ENCODE data around the gene KCNK17.
A peak's percentile ranks its signal among the peaks of the same experiment; 100 is the strongest.
"Not testable (repeated sequence)": the region's sequence is repeated elsewhere in the genome, so short reads cannot be mapped to it uniquely, and the experiment has no call there.

KCNK17 gene

DNA sequence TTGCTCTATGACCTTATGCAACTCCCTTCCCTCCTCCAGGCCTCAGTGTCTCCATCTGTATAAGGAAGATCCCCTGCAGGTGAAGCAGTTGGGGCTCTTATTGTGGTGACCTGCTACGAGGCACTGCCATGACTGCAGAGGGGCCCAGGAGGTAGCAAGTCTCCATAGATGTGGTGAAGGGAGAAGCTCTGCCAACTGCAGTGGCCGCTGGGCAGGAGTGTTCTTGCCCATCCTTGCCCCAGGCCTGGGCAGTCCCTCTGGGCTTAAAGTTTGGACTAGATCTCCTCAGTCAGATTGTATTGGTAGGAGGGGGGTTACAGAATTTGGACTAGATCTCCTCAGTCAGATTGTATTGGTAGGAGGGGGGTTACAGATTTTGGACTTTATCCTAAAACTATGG lies 12.2 kb downstream of the KCNK17 start:
- DNase-seq (ENCODE audit: low spot score), result no peak

DNA sequence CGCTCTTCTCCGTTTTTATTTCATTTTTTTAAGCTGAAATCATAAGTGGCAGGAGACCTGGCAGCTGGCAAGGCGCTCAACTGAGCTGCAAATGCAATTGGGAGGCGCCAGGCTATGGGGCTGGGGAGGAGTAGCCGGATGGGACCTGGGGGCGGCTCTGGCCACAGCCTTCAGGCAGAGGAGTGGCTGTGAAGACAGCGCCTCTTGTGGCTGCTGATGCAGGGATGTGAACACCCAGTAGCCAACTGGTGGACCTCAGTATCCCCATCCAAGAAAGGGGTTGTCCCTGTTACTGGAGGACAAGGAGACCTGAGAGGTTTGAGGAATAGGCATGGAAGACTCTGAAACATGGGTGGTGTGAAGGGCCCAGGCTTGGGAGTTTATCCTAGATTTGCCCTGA lies 12.6 kb downstream of the KCNK17 start:
- DNase-seq (ENCODE audit: low spot score), result peak; percentile 44

DNA sequence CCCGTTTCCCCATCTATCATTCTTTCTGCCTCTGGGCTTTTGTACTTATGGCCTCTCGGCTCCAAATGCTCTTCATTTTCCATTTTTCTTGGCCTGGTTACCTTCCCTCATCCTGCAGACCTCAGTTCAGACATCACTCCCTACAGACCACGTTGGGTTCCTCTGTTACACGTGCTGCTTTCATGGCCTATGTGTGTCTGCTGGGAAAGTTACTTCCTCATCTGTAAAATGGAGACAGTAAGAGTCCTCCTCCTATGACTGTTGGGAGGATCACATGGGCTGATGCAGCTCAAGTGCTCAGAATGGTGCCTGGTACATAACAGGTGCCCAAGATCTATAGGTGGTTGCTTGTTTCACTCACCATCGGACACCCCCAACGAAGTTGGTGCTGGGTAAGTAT lies 13.5 kb downstream of the KCNK17 start:
- DNase-seq (ENCODE audit: low spot score), result no peak

DNA sequence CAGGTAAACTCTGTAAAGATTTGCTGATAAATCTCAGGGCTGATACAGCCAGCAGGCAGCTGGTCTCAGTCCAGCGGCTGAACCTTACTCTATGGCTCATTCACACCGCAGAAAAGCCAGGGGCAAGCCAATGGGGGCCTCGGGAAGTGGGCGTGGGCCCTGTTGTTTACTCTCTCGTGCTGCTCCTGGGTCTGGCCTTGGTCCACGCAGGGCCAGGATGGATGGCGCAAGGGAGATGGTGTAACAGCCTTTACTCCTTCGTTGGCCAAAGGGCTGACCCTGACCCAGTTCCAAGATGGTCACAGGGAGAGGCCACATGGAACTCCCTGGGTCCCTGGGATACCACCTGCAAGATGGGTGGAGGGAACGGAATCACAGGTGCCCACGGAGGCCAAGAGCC lies 16.2 kb downstream of the KCNK17 start:
- no peak for DNase-seq (ENCODE audit: low spot score)

DNA sequence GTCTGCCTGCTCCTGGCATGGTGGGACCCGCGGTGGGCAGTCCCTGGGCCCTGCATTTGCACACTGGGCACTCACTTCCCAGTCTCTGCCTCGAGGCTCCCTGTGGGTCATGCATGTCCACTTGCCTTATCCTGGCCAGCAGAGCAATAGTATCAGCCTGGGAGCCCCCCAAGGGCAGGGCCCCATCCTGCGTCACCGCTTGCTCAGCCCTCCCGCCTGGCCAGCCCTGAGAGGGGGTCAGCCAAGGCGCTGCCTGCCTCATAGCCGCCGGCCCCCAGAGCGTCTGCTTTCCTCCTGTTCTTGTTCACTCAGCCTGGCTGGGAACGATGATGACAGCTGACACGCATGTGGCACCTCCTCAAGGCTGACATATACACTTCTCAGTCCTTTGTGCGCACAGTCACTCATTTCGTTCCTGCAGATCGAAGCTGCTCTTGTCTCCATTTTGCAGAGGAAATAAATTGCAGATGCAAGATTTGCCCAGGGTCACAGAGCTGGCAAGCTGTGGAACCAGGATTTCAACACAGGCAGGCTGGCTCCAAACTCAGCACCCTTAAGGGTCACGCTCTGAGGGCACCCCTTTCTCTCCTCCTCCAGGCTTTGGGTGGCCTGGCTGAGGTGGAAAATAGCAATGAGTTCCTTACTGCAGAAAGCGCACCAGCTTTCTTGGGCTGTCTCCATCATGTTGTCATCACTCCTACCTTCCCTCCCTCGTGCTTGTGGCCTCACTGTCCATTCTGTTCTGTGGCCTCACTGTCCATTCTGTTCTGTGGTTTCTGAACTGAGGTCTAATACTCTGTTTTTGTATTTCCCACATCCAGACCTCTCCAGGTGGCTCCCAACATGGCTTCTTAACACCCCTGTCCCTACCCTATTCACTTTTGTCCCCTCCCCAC lies 17.2 kb downstream of the KCNK17 start:
- no peak for DNase-seq (ENCODE audit: low spot score)

DNA sequence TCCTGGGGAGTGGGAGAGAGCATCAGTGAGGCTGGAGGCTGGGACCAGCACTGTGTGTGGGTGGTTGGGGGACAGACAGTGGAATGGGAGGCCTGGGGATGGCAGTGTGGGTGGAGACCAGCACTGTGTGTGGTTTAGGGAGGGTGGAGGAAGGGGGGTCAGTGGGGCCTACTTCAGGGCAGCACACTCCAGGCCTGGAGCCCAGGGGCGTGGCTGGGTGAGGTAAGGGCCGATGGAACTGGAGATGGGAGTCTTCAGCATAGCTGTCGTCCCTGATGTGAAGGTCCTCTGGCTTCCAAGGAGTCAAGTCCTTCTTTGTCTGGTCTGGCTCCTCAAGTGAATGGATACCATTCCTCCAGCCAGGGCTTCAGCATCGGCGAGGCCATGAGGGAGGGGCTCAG lies 18.6 kb downstream of the KCNK17 start:
- DNase-seq (ENCODE audit: low spot score), result no peak

DNA sequence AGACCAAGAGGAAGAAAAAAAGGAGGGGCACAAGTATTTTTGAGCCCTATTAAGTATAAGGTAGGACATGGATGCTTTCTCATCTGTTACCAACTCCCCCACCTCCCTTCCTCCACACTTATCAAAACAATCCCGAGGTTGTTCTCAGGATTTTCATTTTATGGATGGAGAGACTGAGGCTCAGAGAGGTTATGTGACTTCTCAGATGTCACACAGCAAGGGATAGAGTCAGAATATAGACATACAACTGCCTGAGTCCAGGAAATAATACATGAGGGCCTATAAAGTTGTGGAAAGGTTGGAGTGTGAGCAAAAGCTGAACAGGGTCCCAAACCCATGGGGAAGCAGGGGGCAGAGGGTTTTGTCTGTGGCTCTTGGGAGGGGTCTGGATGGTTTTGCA lies 19.3 kb downstream of the KCNK17 start:
- no peak for DNase-seq (ENCODE audit: low spot score)

DNA sequence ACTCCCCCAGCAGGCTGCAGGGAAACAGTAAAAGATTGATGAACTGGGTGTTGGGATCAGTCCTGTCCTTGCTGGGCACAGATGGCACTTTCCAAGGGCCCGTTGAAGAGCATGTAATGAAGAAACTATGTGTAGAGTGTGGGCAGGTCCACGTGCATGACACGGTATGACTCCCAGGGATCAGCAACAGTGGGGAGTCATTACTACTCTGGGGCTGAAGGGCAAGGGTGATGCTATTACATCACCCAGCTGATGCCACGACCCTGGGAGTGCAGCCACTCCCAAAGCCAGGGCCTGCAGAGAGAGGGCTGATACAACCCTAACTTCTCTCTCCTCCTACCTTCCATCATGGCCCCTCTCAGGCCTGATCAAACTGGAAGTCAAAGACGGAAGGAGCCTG lies 20.1 kb downstream of the KCNK17 start:
- no peak for DNase-seq (ENCODE audit: low spot score)

DNA sequence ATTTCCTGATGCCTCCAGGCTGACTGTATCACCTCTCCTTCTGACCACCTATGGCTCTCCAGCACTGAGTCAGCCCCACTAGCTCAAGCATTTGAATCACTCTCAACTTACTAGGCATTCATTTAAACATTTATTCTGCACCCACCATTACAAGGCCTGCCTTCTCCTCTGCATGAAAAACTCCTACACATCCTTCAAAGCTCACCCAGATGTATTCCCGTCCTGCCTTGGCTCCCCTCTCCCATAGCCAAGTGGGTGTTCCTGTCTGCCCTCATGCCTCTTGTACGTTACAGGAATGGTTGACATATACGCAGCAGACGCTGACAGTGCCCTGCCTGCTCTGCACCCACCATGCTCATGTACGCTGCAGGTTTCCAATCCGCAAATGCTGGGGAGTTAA lies 21.6 kb downstream of the KCNK17 start:
- DNase-seq (ENCODE audit: low spot score), result no peak

DNA sequence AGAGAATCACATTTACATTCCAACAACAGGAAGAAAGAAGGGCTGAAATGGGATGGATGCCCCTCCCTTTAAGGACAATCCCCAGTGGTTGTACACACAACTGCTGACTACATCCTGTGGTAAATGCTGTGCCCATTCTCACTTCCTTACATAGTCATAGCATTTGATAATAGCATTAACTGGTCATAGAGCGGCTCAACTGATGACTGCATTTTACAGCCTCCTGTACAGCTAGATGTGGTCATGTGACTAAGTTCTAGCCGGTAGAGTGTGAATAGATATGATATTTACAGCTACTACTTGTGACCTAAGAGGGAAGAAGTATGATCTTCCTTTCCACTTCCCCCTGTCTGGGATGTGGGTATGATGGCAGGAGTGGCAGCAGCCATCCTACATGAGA lies 24.7 kb downstream of the KCNK17 start:
- no peak for DNase-seq (ENCODE audit: low spot score)

DNA sequence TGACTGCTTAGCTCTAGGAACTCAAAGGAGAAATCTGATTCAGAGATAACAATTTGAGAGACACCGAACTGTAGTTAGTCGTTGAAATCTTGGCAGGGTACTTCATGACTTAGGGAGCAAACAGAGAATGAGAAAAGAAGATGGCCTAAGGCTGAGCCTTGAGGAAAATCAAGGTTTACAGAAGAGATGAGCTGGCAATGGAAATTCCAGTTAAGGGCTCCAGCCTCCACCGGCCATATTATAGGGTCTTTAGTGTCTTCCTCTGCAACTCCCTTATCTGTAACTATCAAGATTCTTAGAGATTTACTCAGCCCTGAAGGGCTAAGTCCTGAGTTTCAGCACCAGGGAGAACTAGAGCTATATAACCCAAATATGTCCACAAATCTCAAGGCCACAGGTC lies 26.6 kb downstream of the KCNK17 start:
- DNase-seq (ENCODE audit: low spot score), result no peak

DNA sequence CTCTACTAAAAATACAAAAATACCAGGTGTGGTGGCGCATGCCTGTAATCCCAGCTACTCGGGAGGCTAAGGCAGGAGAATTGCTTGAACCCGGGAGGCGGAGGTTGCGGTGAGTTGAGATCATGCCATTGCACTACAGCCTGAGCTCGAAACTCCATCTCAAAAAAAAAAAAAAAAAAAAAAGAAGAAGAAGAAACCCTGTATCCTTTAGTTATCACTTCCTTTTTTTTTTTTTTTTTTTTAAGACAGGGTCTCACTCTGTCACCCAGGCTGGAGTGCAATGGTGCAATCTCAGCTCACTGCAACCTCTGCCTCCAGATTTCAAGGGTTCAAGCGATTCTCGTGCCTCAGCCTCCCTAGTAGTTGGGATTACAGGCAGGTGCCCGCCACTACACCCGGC lies 27.6 kb downstream of the KCNK17 start:
- DNase-seq (ENCODE audit: low spot score), result not testable (repeated sequence)

DNA sequence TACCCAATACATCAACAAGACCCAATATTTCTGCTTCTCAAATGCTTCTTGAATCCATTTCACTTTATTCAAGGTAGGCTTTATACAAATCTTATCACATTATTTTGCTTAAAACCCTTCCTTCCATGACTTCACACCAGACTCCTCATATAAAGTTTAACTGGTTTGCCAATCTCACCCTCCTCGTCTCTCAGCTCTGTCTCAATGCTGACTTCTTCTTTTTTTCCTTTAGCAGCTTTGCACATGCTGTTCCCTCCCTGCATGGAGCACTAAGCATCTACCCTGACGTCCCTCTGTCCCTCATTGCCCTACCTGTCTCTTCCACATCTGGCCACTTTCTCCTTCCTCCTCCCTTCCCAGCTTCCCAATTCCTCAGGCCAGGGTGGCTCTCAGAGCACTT lies 31.4 kb downstream of the KCNK17 start:
- no peak for DNase-seq (ENCODE audit: low spot score)

DNA sequence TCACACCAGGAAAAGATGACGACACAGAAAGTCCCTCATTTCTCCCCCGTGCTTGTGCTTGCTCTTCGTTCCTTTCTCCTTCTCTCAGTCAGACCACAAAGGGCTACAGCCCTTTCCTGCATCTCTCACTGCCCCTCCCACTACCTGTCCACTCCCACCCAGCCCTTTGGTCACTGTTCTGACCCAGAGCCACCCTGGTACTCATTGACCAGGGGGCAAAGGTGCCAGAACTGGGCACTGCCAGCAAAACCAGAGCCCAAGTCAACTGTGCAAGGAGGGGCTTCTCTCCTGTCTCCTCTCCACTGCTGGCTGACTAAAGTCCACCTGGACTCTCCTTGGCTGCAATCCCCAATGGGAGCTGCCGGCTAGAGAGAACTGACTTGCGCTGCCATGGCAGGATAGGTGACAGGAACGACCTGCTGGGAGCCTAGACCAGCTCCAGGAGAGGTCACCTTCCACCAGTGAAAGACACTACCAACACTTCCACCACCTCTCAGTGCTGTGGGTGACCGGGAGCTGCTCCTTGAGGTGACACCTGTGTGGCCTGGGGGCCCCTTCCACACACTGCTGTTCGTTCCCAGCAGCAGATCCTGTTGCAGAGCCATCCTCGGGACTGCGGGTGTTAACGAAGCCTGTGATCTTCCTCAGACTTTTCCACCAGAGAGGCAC lies 32.8 kb downstream of the KCNK17 start:
- DNase-seq (ENCODE audit: low spot score), result no peak

DNA sequence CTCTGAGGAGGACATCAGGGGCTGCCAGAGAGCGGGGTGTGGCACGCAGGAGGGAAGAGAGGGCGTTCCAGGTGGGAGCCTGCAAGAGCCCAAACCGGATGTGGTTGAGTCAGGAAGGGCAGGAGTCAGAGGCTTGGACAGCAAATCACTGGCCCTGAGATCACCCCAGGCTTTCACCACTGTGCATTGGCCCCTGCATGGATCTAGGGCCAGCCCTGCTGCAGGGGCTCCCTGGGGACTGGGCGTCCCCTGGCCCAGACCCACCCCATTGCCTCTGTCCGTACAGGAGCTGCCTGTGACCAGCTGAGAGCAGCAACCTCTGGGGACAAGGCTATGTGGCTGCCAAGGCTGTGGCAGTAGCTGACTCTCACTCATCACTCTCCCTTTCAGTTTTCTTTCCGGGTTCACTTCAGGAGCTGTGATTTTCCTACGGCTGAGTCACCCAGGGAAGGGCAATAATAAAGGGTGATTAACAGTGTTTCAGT lies 33.9 kb downstream of the KCNK17 start:
- DNase-seq (ENCODE audit: low spot score), result peak; percentile 24

DNA sequence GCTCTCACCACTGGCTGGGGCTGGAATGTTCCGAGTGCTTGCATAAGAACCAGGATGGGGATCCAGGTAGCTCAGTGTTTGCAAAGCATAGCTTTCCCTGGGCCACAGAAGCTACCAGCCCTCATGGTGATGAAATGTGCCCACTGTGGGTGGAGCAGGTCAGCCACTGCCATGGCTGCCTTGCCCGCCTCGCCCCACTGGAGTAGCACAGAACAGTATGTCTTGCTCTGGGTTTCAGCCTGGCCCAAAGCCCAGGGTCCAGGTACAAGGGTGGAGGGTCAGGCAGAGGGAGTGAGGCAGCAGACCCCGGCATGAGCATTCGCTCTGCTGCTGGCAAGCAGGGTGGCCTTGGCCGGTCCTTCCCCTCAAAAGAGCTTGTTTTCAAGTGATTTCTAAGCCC lies 34.7 kb downstream of the KCNK17 start:
- DNase-seq (ENCODE audit: low spot score), result no peak

DNA sequence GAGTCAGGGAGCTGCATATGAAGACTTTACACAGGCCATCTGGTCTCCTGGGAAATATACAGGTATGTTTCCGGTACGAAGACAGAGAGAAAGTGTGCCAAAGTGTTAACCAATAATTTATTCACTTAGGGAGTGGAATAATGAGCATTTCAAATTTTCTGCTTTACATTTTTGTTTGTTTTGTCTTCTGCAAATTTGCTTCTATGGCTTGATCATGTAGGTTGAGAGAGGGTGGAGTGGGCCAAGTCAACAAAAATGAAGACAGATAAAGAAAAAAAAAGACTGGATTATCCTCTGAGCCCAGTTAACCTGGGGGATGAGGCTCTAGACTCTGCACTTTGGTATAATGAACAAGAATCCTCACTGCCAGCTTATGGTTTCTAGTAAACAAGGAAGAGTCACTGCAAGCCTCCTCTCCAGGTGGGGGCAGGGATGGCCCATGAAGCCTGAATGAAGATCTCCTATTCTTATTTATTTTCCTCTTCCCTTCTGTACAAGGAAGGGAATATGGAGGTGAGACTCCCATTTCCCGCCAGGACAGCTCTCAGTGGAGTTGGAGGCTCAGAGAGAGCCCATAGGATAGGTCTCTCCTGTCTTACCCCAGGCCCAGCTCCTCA lies 37.7 kb downstream of the KCNK17 start:
- DNase-seq (ENCODE audit: low spot score), result no peak

DNA sequence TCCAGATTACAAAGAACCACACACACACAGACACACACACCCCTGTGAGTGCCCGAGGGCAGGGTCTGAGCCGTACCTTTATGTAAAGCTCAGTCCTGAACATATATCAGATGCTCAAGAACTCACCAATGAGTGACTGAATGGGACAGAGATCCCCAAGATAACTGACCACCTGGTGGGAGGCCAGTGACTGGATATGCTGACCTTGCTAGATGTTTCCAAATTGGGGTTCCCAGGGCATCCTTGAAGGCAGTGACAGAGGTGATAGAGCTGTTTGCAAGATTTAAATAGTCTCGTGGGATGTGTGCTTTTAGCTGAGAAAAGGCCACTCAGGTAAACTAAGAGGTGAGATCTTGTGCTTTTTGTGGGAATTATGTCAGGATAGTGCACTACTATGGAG lies 39.3 kb downstream of the KCNK17 start:
- DNase-seq (ENCODE audit: low spot score), result no peak

DNA sequence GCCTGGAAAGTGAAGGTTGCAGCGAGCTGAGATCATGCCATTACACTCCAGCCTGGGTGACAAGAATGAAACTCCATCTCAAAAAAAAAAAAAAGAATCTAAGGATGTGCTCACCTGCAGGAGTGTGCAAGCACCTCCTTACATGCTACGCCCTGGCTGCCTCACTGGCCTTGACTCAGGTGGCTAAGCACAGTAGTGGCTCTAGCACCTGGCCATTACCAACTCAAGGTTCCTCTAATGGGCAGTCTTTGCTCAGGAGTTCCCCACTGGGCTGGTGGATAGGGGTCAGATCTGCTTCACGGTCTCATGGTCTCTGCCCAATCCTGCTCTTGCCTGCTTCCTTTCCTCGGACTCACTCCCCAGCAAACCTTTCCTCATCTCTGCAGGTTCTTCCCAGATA lies 39.7 kb downstream of the KCNK17 start:
- DNase-seq (ENCODE audit: low spot score), result no peak

DNA sequence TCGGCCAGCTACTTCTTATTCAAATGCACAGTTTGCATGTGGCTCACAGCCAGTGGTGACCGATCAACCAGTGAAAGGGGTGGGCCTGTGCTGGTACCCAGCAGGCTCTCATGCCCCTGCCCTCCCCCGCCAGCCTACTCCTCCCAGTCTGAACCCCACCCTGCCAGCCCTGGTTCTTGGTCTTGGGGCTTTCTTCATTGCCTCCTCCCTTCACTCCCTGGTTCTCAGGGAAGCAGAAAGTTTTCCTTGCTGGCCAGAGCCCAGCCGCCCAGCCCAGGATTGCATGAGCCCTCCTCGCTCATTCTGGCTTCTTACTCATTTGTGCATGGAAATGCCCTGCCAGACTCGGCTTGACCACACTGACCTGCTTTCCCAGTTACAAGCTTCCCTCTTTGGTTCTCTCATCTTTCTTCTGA lies 40.8 kb downstream of the KCNK17 start:
- DNase-seq (ENCODE audit: low spot score), result no peak

DNA sequence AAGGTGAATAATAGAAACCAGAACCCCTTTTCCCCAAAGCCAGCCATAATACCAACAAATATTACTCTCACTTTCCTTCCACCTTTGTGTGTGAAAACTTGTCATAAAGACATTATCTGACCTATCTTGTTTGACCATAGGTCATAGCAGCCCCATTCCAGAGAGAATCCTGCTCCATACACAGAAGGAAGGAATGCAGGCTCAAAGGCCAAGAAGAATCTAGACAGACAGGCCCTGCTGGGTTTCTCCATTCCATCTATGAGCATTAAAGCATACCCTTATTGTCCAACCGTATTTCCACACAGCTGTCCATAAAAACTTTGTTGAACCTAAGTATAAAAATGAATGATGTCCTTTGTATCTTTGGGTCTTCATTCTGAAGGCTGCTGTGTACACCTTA lies 44.3 kb downstream of the KCNK17 start:
- no peak for DNase-seq (ENCODE audit: low spot score)

DNA sequence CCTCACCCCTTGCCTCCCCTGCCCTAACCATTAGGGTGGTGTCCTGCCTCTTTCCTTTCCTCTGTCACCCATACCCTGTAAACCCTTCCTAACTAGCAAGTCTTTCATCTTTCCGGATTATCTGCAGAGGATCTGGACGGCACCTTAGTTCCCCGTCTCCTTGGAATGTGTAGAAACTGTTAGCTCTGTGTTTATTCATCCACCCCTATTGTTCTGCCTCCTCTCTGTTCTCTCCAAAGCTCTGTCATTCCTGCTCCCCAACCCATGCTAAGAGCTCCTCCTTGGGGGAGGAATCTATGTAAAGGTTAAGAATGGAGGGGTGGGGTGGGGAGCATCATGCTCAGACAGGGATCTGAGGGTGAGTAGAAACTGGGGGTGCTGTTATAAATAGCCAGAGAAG lies 45.5 kb downstream of the KCNK17 start:
- no peak for DNase-seq (ENCODE audit: low spot score)

DNA sequence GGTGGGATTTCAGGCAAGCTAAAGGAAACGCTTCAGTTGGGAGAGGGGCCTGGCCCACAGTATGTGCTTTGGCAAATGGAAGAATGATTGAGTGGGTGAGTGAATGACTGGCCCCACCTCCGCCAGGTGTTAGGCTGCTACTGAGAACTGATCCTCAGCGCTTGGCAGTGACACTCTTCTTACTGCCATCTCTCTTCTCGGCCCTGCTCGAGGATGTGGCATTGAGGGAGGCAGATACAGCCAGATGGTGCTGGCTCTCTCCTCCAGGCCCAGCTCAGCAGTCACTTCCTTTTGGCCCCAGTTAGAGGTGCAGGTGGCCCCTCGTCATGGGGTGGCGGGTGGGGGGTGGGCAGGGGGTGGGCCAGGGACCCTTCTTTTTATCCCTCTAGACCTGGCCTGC lies 46.0 kb downstream of the KCNK17 start:
- DNase-seq (ENCODE audit: low spot score), result no peak
